Measurements from ENCODE around the gene DDIT3.
A peak's percentile ranks its signal among the peaks of the same experiment; 100 is the strongest.
"Not testable (repeated sequence)": the region's sequence is repeated elsewhere in the genome, so short reads cannot be mapped to it uniquely, and the experiment has no call there.

The DDIT3 gene, protein sequence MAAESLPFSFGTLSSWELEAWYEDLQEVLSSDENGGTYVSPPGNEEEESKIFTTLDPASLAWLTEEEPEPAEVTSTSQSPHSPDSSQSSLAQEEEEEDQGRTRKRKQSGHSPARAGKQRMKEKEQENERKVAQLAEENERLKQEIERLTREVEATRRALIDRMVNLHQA

GRCh38 chr12:57520053-57520818 lies at the start of gene DDIT3:
Gene DDIT3, minus strand, starts transcription at chr12:57520514. Its CDS starts 3,108 bp downstream, at chr12:57517406.
- peak; percentile 100 for DNase-seq

- DNase-seq: no peak
These were observed 49.5 kb upstream of the DDIT3 start for GRCh38 chr12:57569858-57570257.

DNA sequence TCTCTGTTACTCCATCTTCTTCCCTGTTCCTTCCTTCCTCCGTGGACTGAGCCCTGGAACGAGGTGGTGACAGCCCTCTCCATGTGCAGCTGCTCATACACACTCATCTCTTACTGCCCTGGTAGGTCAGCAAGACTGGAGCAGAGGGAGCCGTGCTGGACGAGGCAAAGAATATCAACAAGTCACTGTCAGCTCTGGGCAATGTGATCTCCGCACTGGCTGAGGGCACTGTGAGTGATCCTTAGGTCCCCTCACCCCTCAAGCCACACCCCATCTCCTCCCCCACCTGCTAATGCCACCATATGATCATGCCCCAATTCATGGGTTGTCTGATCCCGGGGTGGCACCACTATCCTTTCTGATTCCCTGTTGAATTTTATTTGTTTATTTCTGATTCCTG lies 48.5 kb upstream of the DDIT3 start:
- no peak for DNase-seq

GRCh38 chr12:57564178-57564740 lies 43.9 kb upstream of the DDIT3 start:
- DNase-seq: no peak

- no peak for DNase-seq
These were observed 43.0 kb upstream of the DDIT3 start for GRCh38 chr12:57563358-57563757.

DNA sequence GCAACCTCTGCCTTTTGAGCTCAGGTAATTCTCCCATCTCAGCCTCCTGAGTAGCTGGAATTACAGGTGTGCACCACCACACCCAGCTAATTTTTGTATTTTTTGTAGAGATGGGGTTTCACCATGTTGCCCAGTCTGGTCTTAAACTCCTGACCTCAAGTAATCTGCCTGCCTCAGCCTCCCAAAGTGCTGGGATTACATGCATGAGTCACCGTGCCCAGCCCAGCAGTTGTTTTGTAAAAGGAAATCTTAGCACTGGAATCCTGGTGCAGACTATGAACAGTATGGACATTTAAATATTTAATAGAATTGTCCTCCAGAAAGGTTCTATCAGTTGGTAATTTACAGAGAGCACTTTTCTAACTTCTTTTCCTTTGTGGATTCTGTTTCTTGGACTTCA lies 40.8 kb upstream of the DDIT3 start:
- DNase-seq: not testable (repeated sequence)

DNA sequence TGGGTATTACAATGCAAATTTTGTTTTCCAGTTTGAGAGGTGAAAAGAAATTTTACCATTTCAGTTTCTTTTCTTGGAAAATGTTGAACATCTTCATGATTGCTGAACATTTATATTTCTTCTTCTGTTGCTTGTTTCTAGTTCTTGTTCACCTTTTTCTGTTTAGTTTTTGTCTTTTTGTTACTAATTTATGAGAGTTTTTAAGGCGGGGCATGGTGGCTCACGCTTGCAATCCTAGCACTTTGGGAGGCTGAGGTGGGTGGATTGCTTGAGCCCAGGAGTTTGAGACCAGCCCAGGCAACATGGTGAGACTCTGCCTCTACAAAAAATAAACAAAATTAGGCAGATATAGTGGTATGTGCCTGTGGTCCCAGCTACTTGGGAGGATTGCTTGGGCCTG lies 40.2 kb upstream of the DDIT3 start:
- no peak for DNase-seq

- no peak for DNase-seq
These were observed 38.5 kb upstream of the DDIT3 start for GRCh38 chr12:57558864-57559263.

GRCh38 chr12:57554897-57555296 lies 34.6 kb upstream of the DDIT3 start:
- no peak for DNase-seq

GRCh38 chr12:57554453-57554852 lies 34.1 kb upstream of the DDIT3 start:
- no peak for DNase-seq

- no peak for DNase-seq
These were observed 33.3 kb upstream of the DDIT3 start for GRCh38 chr12:57553343-57554202.

DNA sequence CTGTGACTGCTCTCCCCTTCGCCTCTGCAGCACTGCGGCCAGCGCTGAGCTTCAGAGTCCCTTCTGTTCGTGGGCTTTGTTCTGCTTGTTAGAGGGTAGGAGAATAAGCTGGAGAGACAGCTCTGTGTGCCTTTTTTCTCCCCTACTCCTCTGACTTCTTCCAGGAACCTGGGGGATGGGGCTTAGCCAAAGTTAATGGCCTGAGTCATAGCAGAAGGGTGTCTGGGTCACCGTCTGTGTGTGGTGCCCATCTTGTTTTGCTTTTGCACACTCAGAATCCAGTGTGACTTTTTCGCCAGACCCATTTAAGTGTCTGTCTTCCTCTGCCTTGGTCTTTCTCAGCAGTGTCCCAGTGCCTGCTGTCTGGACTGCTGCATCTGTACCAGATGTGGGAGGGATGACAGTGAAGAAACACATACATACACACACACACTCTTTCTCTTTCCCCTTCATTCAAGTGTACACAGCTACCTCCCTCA lies 32.6 kb upstream of the DDIT3 start:
- DNase-seq: no peak

- DNase-seq: no peak
These were observed 32.0 kb upstream of the DDIT3 start for GRCh38 chr12:57552306-57552651.

- DNase-seq: no peak
These were observed 31.5 kb upstream of the DDIT3 start for GRCh38 chr12:57551637-57552305.

GRCh38 chr12:57550641-57551549 lies 30.6 kb upstream of the DDIT3 start:
- DNase-seq: no peak

DNA sequence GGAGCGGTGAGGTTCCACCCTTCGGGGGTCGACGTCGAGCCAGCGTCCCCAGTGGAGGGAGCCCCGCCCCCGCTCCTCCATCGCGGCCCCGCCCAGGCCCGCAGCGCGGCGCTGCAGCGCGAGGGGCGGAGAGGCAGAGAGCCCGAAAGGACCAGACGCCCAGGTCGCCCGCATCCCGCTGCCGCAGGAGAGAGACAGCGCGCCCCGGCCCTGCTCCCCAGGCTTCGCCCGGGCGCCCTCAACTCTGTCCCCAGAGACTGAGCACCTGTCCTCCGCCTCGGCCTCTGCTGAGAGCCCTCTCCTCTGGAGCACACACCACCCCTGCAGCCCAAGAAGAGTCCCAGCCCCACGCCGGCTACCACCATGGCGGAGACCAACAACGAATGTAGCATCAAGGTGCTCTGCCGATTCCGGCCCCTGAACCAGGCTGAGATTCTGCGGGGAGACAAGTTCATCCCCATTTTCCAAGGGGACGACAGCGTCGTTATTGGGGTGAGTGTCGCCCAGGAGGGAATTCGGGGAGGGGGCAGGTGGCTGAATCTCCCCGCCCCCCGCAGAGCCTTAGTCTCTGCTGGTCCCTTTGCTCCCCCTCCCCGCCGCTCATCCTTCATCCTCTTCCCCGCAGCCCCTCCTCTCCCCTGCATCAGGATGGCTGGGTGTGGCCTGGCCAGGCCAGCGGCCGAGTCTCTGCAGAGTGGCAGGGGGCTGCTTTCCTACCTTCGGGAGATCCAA lies 29.8 kb upstream of the DDIT3 start, which contains the start of gene KIF5A:
TSS of gene KIF5A (plus strand) at position 136 of the 732 bp plus-strand sequence. CDS start at position 364, 228 bp downstream.
- DNase-seq: peak; percentile 69

- DNase-seq: no peak
These were observed 29.0 kb upstream of the DDIT3 start for GRCh38 chr12:57549203-57549908.

DNA sequence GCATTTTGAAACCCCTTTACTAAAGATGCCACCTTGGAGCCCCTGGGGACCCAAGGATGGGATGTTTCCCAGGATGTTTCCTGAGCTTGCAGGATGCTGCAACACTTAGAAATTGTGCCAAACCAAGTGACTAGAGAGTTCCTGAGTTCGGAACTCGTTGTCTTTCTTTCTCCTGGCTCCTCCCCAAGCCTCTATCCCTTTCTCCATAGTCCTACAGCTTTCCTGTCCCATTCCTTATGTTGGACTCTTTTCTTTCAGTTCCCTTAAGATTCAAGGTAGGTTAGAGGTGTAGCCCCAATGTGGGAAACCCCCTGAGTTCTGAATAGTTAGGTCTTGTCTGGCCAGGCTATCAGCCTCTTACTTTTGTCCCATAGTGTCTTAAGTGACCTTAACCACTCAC lies 28.2 kb upstream of the DDIT3 start:
- DNase-seq: no peak

DNA sequence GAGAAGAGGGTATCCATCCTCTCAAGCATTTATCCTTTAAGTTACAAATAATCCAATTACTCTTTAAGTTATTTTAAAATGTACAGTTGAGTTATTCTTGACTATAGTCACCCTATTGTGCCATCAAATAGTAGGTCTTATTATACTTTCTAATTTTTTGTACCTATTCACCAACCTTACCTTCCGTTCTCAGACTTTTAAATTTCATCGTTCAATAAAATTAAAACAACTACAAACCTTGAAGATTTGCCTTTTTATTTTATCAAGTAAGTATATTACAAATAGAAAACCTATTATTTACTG lies 27.6 kb upstream of the DDIT3 start:
- DNase-seq: no peak

GRCh38 chr12:57547288-57548012 lies 27.1 kb upstream of the DDIT3 start:
- DNase-seq: no peak

Data from activated naive CD4-positive, alpha-beta T cell treated with anti-CD3 and anti-CD28 coated beads, Interleukin-2, amount 50 U/mL, for 16 hours (primary cell).